Colon (tissue), 2 donors: ENCODE measurements around the gene TBC1D4.
"Not testable (repeated sequence)": the region's sequence is repeated elsewhere in the genome, so short reads cannot be mapped to it uniquely, and the experiment has no call there.

Experiments used
- FAIRE-seq: peaks from 2 replicates; lab custom pipeline; 2012; peaks lifted over from hg19 to GRCh38; lab: Jason Lieb, UNC
- donor health status: control.
- donor health status: control.

TBC1D4 gene

GRCh38 chr13:75324413-75324940, 157.5 kb downstream of the TBC1D4 start:
- no peak for FAIRE-seq

DNA sequence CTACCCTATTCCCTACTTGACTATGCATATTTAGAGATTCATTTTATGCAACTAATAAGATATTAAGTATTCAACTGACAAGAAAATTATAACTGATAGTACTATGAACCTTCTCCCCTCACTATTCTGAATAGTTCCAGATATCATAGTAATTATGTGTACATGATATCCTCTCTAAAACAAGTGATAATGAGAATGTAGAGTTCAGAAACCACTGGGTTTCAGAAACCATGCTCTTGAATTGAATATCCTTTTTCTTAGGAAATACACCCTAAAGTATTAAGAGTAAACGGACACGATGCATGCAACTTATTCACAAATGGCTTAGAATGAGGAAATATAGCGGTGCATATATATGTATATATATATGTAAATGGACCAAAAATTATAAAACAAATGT, 160.9 kb downstream of the TBC1D4 start:
- FAIRE-seq = no peak

- no peak for FAIRE-seq
These were observed 162.7 kb downstream of the TBC1D4 start for GRCh38 chr13:75319254-75319653.

DNA sequence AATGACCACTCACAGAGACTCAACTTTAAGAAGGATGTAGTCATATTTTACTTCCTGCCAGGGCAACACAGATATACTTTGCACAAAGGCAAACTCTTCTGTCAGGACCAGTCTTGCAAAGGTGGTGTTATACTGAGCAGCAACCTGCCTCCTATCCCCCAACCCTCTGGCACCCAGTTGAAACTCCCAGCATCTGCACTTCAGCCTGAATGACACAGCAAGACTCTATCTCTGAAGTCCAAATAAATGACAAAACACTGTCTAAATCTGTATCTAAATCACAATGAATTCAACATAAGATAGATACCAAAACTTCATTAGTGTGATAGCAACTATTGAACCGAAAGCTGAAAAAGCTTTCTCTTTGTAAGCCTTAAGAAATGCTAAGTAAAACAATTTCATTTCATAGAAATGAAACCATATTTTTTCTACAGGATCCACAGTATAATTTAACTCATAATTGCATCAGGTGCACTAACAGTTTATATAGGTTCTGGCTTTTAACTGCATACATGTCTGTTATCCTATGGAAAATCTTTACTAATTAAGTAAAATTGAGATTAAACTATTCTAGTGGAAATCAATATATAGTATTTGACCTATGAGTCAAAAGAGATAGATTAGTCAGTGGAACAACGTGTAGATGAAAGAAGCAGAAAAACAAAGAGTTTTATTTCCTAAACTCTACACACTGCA, 163.7 kb downstream of the TBC1D4 start:
- no peak for FAIRE-seq

- FAIRE-seq = no peak
These were observed 165.5 kb downstream of the TBC1D4 start for GRCh38 chr13:75316427-75316826.

DNA sequence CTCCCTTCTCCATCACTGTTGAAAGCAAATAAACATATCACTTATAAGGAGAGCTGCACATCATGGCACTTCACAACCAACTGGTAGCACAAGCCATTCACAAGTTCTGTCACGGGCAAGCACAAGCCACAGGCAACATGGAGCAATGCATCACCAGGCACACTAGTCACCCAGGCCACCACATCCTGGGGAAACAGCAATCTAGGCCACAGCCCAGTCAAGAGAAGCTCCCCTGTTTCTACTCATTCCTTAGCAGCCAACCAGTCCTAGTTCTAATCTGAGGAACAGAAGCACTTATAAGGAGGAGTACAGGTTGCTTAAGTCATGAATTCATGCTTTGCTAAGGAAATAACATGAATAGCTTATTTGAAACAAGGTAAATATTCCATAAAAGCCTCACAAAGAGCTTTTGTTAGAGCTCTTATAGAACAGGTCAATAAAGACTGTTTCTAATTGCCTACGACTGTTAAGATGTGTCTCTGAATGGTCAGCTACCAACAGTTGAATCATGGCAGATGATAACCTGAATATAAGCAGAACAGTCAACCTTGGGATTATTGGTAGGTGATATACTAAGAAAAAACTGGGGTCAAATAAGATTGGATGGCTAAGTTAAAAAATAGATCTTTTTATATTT, 169.0 kb downstream of the TBC1D4 start:
- no peak for FAIRE-seq

- no peak for FAIRE-seq
These were observed 171.9 kb downstream of the TBC1D4 start for GRCh38 chr13:75309981-75310580.

GRCh38 chr13:75308222-75308621, 173.7 kb downstream of the TBC1D4 start:
- FAIRE-seq = no peak

- no peak for FAIRE-seq
These were observed 174.5 kb downstream of the TBC1D4 start for GRCh38 chr13:75307370-75307949.

DNA sequence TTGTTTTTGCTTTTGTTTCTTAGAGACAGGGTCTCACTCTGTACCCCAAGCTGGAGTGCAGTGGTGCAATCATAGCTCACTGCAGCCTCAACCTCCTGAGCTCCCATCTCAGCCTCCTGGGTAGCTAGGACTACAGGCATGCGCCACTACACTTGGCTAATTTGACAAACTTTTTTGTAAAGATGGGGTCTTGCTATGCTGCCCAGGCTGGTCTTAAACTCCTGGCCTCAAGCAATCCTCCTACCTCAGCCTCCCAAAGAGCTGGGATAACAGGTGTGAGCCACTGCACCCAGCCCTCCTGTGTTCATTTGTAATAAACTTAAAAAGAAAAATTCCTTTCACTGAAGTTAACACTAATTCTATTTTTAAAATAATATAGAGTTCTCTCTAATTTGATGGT, 175.0 kb downstream of the TBC1D4 start:
- not testable (repeated sequence) for FAIRE-seq

GRCh38 chr13:75305059-75305458, 176.9 kb downstream of the TBC1D4 start:
- no peak for FAIRE-seq

- FAIRE-seq = no peak
These were observed 178.7 kb downstream of the TBC1D4 start for GRCh38 chr13:75303263-75303662.

GRCh38 chr13:75302071-75302698, 179.8 kb downstream of the TBC1D4 start:
- FAIRE-seq = no peak

GRCh38 chr13:75299913-75300862, 181.8 kb downstream of the TBC1D4 start:
- FAIRE-seq = no peak

DNA sequence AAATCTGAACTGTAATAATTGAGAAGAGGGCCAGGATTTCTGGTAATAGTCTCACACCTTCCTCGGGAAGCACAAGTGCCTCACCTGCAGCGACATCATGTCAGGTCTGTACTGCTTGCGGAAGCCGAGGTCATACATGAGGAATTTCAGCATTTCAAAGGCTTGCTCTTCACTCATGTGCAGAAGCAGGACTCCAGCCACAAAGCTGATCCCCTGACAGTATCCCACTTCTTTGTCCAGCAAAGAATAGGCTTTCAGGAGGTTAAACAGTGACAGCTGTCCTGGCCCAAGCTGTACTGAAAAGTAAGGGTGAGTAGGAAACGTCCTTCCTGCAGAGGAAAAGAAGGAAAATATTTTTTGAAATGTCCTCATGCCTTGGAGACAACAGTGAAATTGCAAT, 182.7 kb downstream of the TBC1D4 start:
- FAIRE-seq = no peak

DNA sequence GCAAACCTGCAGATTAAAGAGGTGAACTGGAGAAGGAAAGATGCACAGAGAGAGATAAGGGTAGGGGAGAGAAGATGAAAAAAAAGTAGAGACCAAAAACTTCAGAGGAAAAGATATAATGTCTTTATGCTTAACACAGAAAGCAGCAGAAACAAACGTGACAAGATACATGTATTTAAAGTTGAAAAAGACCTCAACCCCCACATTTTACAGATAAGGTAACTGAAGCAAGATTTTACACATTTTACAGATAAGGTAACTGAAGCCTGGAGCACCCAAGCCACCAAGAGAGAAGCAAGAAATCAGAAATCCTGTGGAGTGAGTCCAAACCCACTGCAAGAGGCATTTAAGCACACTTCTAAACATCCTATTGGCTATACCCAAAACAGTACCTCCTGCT, 185.3 kb downstream of the TBC1D4 start:
- no peak for FAIRE-seq

- no peak for FAIRE-seq
These were observed 186.8 kb downstream of the TBC1D4 start for GRCh38 chr13:75295201-75295600.

GRCh38 chr13:75294110-75294509, 187.9 kb downstream of the TBC1D4 start:
- no peak for FAIRE-seq

DNA sequence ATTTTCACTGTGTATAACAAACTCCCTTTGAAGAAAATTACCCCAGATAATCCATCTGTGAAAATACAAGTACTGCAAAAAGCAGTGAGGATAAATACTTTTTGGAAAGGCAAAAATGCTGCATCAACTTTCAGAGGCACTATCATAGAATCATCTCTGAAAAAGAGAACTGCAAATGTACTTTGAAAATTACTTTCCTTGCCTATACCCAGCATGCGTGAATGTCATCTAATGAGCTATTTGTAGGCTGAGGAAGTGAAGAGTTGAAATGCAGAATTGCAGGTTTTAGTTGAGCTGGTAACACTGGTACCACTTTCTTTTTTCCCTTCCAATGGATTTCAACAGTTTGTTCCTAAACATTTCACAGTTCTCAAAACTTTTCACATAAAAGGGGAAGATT, 196.7 kb downstream of the TBC1D4 start:
- no peak for FAIRE-seq

DNA sequence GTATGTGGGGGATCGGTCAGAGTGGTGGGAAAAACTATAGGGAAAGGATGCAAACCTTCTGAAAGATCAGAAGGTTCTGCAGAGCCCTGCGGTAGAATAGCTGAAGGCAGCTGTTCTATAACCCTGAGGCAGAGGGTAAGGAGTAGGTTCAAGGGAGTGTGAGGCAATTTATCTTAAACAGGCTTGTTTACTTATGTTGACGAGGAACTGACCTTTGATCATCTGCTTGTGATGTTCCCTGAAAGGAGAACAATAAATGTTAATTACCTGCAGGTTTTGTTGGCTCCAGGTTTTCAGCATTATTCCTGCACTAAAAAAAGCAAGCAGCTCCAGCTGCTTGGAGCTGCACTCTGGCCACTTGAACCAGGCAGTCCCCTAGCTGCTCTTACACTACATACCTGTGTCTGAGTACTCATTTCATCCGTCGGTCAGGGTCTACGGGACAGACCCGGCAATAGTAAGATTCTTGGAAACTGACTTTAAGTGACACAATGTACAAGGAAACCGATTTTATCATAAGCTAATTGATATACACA, 202.1 kb downstream of the TBC1D4 start:
- no peak for FAIRE-seq

DNA sequence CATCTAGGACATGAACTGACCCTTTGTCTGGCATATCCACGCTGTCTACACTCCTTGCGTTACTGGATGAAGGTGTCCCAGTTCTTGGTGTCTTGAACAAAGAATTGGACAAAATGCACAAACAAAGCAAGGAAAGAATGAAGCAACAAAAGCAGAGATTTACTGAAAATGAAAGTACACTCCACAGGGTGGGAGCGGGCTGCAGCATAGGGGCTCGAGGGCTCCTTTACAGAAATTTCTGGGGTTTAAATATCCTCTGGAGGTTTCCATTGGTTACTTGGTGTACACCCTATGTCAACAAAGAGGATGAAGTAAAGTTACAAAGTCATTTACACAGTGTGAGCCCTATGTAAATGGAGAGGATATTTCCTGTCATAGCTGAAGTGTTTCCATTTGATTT, 208.3 kb downstream of the TBC1D4 start:
- not testable (repeated sequence) for FAIRE-seq
